HG03159 (cell line): ENCODE data around the gene METTL6.
"Not testable (repeated sequence)": the region's sequence is repeated elsewhere in the genome, so short reads cannot be mapped to it uniquely, and the experiment has no call there.

Experiments
- ATAC-seq: cut with Tn5 transposase; IDR thresholded peaks from one replicate; pipeline ENCODE4 v1.9.1; 2021; ENCODE audit warnings: mild to moderate bottlenecking, moderate library complexity; ENCODE audit not compliant: unreplicated experiment

Gene METTL6

DNA sequence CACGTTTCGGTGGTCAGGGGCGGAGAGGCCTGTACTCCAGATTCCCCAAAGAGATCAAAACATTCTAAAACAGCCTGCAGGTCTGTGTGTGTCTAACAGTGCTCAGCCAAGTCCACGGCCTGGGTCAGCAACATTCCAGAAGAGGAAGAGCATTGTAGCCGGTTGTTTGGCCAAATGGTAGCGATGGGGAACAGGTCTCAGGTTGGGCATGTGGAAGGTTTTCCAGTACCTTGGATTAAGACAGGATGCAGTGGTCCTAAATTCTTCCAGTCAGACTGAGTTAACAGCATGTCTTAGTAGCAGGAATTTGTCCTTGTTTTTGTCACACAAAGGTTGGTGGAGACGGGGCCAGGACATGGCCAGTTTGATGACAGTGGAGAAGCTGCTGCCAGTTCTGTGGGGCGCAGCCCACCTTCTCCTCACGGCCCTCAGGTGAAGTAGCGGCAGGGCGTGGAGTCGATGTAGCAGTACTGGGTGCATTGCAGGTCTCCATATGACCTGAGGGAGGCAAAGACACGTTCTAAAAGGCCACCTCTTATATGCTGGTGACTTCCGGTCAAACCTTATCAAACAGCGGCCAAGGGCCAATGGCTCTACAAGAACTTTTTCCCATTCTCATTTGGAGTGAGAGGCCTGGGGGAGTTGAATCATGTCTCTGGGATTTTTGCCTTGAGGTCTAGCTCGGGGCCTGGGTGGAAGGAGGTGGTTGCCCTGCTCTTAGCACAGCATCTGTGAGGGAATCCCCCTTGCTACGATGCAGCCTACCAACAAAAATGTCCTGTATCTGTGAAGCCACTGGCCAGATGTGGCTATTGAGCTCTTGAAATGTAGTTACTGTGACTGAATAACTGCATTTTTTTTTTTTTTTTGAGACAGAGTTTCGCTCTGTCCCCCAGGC is 24.1 kb upstream of the METTL6 start:
- ATAC-seq, result no peak

DNA sequence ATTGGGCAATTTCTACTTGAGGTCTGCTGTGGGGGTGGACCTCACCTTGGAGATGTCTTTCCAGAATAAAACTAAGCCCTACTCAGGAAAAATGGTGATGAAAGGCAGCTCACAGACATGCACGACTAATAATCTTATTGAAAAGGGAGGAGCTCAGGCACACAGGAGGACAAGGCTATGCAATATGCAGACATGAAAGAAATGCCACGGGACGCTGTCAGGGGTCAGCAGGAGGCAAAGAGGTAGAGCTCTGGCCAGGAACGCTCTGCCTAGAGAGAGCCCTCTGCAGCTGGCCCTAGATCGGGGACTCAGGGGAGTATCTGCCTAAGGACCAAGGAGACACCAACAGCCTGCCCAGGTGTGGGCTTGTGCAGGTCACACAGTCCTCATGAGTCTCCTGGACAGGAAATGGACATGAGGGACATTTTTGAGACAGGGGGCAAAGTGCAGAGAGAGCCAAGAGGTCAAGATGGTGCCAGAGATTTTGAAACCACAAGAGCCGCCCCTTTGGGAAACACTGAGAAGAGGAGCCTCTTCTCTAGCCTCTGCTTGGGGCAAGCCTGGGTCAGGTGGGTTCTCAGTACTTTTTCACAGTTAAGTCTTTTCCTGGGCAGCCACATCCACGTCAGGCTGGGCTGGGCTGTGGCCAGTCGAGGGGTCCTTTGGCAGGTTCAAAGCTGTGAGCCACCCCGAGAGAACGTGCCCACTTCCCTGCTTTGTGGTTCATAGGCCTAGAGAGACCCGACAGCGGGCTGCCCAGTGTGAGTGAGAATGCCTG is 23.3 kb upstream of the METTL6 start:
- ATAC-seq, result no peak

DNA sequence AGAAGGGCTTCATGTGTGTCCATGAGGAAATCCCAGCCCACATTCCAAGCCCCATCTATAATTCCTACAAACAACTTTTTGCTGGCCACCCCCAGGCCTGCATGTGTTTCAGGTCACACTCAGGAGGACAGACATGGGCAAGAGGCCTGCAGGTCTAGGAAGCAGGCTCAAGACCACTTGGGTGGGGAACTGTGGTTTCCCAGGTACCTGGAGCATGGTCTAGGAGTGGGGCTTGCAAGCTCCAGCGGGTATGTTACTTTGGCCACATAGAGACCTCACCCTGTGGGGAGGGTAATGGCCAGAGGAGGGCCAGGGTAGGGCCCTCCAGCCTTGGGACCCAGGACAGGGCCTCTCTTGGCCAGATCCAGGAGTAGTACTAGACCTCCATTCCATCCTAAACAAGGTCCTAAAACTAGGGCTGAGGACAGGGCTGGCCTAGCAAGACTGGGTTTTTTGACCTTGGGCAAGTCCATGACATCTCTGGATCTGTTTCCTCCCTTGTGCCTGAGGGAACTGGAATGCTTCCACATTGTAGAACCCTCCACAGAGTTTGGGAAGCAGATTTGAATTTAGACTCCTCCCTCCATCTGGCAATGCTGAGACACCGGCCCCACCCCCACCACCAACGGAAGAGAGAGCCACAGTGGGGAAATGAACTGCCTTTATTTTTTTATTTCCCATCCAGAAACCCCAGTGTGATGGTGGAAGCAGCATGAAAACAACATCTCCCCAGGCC is 22.3 kb upstream of the METTL6 start:
- ATAC-seq, result no peak

DNA sequence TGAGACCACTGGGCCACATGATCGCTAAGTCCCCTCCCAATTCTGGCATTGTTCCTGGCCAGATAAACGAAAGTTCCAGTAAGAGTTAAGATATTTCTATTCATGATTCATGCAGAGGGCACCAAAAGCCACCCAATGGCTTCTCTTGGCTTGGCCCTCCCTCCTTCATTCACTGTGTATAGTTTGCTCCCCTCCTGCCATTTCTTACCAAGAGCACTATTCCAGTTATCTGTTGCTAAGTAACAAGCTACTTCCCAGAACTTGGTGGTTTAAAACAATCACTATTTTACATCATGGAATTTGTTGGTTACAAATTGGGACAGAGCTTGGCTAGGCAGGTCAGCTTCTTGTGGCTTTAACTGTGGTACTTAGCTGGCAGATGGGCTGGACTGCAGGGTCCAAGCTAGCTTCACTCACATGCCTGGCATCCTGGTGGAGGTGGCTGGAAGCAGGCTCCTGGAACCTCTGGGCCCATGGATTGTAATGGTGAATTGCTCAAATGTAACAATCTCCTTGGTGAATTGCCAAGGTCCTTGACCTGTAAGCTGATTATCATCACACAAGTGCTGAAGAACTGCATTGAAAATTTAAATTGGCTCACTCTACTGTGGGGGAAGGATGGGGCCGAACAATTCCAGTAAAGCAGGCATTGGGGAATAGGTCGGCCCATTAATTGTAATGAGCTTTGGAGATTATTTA is 16.6 kb upstream of the METTL6 start:
- no peak for ATAC-seq

DNA sequence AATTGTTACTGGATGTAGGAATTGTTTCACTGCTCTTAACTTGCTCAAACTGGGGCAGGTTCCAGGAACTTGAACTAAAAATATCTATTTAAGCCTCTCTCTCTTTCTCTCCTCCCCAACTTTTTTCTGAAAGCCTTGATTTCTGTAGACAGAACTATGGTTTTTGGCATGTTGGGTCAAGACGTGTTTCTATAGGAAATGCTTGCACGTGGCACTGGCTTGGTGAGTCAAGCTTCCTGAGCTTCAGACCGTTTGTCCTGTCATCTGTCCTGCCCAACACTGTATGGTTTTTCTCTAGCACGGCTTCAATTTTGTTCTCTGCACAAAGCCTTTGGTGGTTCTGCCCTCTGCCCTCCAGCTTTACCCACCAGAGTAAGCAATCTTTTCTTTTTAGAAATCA is 13.5 kb upstream of the METTL6 start:
- ATAC-seq, result no peak

DNA sequence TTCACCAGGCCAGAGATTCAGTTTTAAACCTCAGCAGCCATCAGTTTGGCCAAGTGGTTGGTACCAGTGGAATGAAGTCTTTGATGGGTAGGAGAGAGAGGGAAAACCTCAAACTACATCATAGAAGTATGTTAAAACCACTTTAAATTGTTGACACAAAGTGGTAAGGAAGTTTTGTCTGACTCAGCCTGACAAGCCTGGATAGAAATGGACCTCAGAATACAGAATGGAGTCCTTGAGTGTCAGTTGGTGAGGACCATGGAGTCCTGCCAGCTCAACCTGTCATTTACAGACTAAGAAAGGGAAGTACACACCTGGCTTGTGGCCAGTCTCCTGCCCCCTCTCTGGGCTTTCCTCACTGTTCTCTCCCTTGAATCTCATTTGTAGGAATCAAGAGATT is 12.1 kb upstream of the METTL6 start:
- no peak for ATAC-seq

DNA sequence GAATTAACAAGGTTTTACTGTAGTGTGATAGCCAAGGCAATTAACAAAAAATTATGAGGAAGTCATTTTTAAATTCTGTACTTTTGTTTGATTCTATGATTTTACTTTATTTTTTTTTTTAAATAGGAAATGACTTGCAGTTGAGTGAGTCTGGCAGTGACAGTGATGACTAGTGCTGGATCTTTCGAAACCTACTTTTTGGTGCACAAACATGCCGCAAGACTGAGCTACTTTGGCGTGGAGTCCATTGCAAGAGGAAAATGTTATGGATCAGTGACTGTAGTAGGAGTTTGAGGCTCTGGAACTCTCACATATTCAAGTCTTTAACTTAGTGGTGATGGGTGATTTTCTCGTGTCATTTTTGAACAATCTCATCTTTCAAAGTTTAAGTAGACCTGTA is 11.6 kb upstream of the METTL6 start:
- no peak for ATAC-seq

DNA sequence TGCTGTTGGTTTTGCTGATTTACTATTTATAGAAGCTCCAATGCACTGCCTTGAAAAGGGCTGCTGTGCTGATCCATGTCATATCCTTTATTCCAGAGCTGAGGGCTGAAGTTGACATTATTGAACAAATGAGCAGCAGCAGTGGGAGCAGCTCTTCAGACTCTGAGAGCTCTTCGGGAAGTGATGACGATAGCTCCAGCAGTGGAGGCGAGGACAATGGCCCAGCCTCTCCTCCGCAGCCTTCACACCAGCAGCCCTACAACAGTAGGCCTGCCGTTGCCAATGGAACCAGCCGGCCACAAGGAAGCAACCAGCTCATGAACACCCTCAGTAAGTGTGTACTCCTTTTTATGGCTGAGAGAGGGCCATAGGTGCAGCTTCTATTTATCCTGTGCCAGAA is 8.9 kb upstream of the METTL6 start:
- no peak for ATAC-seq

DNA sequence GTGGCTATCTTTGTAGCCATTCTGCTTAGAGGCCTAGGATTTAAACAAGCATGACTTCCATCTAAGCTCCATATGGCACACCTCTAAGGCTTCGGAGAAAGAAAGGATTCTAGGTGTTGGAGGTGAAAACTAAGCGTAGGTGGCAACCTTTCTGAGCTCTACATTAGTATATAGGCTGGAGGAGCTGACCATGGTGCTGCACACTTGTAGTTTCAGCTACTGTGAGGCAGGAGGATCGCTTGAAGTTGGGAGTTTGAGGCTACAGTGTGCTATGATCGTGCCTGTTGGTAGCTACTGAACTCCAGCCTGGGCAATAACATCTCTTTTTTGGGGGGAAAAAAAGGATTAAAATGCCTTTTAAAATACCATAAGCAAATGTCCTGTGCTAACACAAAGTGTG is 7.4 kb upstream of the METTL6 start:
- no peak for ATAC-seq

DNA sequence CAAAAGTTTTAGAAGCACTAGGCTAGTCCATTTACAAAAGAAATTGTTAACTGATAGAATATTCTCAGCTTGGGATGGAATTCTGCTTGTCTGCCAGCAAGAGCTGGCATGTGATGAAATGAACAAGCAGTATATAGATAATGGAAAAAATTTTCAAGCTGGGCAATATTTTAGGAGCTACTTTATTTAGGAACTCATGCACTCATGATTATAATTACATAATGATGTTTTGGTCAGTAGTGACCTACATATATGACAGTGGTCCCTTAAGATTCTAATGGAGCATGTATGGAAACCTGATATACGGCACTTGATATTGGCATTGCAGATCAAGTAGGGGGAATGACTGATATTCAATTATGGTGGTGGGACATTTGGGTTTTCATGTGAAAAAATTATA is 6.2 kb upstream of the METTL6 start:
- no peak for ATAC-seq

DNA sequence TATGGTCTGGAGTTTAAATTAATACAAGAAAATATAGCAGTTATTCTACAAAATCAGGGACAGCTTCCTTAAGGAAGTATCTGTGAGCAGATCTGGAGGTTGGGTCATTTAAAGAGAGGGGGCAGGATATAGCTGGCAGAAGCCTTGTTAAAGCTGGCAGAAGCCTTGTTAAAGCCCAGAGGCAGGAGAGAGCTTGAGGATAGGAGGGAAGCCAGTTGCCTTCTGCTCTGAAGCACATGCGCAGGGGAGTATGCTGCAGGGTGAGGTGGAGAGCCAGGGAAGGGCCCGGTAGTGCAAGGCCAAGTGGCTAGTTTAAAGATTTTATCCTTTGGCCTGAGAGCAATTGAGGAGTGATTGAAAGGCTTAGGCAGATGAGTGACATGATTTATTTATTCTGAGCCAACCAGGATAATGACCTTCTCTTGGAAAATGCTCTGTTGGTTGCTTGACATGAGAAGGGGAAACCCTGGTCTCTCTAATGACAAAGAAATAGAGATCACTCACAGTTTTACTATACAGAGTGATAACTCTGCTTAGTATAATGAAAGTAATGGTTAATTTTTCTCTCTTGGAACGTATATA is 4.0 kb upstream of the METTL6 start:
- ATAC-seq, result no peak

DNA sequence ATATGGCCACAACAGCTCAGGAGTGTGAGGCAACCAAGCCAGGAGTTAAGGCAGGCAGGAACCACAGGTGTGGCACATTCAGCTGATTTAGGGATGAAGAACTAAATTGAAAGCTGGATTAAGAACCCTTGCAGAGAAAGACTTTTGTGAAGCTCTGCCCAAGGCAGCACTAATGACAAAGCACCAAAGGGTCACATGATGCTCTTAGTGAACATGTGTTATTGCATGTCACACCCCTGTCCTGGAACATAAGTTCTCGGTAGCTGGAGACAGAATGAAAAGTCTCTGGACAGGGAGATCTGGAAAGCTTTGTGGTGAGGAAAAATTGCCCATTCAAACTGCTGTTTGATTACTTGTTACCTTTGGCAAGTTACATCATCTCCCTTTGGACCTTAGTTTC is 3.3 kb upstream of the METTL6 start:
- ATAC-seq, result no peak

DNA sequence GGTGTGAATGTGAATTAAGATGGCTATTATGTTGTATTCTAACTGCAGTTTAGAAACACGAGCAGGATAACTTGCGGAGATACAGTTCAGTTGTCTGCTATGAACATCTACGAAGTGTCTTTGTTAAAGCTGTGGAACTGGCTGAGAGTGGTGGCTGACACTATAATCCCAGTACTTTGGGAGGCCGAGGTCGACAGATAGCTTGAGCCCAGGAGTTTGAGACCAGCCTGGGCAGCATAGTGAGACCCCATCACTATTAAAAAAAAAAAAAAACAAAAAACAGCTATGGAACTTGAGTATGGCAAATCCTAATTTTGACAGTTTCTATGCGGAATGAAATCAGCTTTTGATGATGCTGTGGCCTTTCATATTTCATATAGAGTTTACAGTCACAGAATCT is 1.7 kb upstream of the METTL6 start:
- no peak for ATAC-seq

DNA sequence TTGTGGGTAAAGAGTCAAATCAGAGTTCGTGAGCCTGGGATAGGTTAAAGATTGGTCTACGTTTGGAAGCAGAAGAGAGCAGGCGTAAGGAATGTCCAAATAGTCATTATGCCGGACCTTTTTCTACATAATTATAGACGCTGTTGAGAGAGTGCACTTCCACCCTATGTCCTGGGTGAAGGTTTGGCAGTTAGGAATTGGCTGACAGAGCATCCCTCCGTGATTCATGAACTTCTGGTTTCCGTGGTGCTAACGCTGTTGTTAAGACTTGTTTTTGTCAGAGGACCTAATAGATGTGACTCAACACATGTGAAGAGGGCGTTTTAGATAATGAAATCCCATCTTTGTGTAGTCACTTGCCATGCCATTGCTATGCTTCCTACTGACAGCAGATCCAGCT is 1.2 kb upstream of the METTL6 start:
- no peak for ATAC-seq

DNA sequence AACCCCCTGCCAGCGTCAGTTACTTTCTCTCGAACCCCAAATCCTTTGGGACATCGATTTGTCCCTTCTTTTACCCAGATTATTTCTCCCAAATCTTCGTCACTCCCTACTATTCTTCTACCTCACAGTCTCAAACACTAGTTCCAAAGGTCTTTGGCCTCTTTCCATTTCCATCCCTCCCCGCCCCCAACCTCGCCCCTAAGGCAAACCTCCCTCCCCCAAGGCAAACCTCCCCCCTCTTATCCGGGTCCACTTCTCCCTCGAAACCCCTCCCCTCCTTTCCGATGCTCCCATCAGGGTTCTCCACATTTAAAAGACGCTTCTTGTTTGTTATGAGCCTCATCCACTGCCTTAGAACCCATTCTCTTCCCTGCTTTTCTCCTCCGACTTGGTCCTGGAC is 637 bp upstream of the METTL6 start:
- no peak for ATAC-seq

DNA sequence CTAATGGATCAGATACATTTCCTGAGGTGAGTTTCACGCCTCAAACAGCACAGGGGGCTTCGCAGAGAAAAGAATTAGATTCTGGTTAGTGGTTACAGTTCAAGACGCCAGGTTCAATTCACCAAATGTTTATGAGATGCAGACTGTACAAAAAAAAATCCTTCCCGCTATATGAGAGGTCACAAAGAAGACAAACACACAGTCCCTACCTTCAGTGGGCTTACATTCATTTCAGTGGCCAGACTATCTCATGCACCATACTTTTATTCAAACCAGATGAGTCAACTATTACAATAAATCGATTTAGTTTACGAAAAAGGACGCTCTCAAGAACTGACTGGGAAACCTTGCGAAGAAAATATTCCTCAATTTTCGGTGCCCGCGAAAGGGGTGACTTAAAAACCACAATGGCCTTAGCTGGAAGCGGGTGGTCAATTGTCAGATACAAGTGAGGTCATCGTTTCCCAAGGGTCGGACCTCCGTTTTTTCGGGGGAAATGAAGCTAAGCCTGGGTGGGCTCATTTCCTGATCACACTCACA is 695 bp downstream of the METTL6 start:
- ATAC-seq, result no peak

DNA sequence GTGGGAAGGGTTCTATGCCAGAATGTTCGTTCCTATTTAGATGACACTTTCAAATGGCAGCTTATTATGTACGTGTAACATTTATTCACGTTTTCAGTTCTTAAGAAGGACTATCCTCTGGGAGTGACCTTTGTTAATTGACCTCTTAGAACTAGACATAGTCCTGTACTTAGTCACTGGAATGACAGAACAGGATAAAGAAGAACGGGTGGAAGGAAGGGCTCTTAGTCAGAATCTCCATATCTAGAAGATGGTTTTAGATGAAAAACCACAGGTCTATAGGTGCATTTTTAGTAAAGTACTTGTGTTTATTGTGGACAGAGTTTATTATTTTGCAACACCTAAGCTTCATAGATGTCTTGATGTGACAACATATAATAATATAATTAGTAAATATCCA is 6.5 kb downstream of the METTL6 start:
- ATAC-seq, result no peak

DNA sequence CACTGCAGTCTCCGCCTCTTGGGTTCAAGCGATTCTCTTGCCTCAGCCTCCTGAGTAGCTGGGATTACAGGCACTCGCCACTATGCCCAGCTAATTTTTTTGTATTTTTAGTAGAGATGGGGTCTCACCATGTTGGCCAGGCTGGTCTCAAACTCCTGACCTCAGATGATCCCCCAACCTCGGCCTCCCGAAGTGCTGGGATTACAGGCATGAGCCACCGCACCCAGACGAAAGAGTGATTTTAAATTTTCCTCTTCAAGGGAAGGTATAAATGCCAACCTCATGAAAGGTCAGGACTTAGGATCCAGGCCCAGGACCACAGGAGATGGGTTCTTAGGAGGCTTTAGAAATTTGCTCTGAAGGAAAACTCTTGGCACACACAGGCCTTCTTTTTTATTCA is 16.4 kb downstream of the METTL6 start:
- ATAC-seq, result not testable (repeated sequence)

DNA sequence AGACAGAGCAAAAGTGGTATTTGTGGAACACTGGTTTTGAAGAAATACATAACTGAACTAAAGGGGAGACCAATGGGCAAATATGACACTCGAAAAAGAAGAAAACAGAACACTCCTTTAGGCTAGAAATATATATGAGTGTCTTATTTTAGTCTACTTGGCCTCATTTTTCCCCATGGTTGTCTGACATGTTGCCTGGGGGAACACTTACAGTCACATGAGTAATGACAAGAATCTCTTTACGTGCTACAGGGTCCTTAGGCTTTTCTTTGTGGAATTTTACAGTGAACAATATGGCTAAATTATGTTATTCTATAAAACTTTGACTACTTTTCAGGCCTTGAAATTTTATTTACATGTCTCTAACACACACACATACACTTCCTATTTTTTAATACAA is 17.6 kb downstream of the METTL6 start:
- no peak for ATAC-seq

DNA sequence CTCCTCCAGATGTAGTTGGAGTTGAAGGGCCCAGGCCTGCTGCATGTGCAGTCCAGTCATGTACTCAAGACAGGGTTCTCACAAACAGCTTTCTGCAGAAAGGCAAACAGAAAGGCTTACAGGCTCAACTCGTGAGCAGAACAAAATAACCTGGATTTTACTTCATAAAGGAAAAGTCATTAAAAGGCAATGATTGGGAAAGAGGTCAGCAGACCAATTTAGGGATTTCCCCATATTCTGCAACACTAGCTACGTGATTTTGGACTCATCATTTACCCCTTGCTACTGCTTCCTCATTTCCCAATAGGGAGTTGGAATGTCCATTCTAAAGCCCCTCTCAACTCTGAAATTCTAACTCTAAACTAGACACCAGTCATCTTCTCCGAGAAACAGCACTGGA is 18.1 kb downstream of the METTL6 start:
- ATAC-seq, result no peak
